Keratinocyte (primary cell): ENCODE data around the gene TAS2R8. TPM values are rescaled to one million over a fixed set of nuclear protein-coding genes. Genes with fewer than 3 reads are reported as not detected.

ENCODE experiments used
- DNase-seq: peaks from one replicate; pipeline ENCODE4 v3.0.0-alpha.2; 2011; ENCODE audit warnings: low read depth, missing footprints, low spot score
- FAIRE-seq: peaks from 2 replicates; lab custom pipeline; 2011; peaks lifted over from hg19 to GRCh38; lab: Jason Lieb, UNC
- H2AFZ ChIP-seq: 2 replicates; pipeline ENCODE4 v1.6.0; 2012; ENCODE audit warnings: low read length, control low read depth, inconsistent platforms; ENCODE audit not compliant: control insufficient read depth
- H3K27ac ChIP-seq: 2 replicates; pipeline ENCODE4 v1.5.1; 2011; ENCODE audit warnings: low read length; ENCODE audit not compliant: control insufficient read depth, insufficient read depth
- H3K27me3 ChIP-seq: 3 replicates; pipeline ENCODE4 v1.6.0; 2011; ENCODE audit warnings: low read length; ENCODE audit not compliant: control insufficient read depth, insufficient read depth; ENCODE audit errors: extremely low read depth
- H3K36me3 ChIP-seq, 2 experiments: 2 replicates in 1 of 2; 3 replicates in 1 of 2; pipeline ENCODE4 v1.5.1; 2011; ENCODE audit warnings: low read length in 2 of 2, mild to moderate bottlenecking in 1 of 2; ENCODE audit not compliant: control insufficient read depth in 2 of 2, insufficient read depth in 2 of 2; ENCODE audit errors: extremely low read depth in 1 of 2
- H3K4me1 ChIP-seq: 3 replicates; pipeline ENCODE4 v1.5.1; 2011; ENCODE audit warnings: low read length; ENCODE audit not compliant: control insufficient read depth, insufficient read depth; ENCODE audit errors: extremely low read depth
- H3K4me2 ChIP-seq: 3 replicates; pipeline ENCODE4 v1.6.0; 2011; ENCODE audit warnings: low read depth, low read length; ENCODE audit not compliant: control insufficient read depth, insufficient read depth; ENCODE audit errors: extremely low read depth
- H3K4me3 ChIP-seq, 3 experiments: fragments of 200-600 bp in 1 of 3; sonication (generic) in 1 of 3; 2 replicates in 2 of 3; 3 replicates in 1 of 3; pipeline ENCODE4 v1.5.1; 2011 to 2016; ENCODE audit warnings: low read length in 3 of 3, mild to moderate bottlenecking in 3 of 3, control low read depth in 2 of 3, inconsistent platforms in 1 of 3, low read depth in 1 of 3, mixed read lengths in 1 of 3, mixed run types in 1 of 3, moderate library complexity in 1 of 3; ENCODE audit not compliant: control insufficient read depth in 2 of 3, insufficient read depth in 2 of 3; ENCODE audit errors: extremely low read depth in 1 of 3
- H3K79me2 ChIP-seq: 2 replicates; pipeline ENCODE4 v1.6.0; 2012; ENCODE audit warnings: low read length; ENCODE audit not compliant: control insufficient read depth, insufficient read depth
- H3K9ac ChIP-seq: 3 replicates; pipeline ENCODE4 v1.6.0; 2011; ENCODE audit warnings: low read length; ENCODE audit not compliant: control insufficient read depth, insufficient read depth; ENCODE audit errors: extremely low read depth
- H3K9me1 ChIP-seq: 3 replicates; pipeline ENCODE4 v1.6.0; 2011; ENCODE audit warnings: low read length; ENCODE audit not compliant: control insufficient read depth, insufficient read depth; ENCODE audit errors: extremely low read depth
- H3K9me3 ChIP-seq: 2 replicates; pipeline ENCODE4 v1.5.1; 2012; ENCODE audit warnings: low read depth, low read length; ENCODE audit not compliant: control insufficient read depth
- H4K20me1 ChIP-seq: 3 replicates; pipeline ENCODE4 v1.6.0; 2011; ENCODE audit warnings: low read length; ENCODE audit not compliant: control insufficient read depth, insufficient read depth; ENCODE audit errors: extremely low read depth
- CTCF ChIP-seq, 3 experiments: IDR thresholded peaks in 1 of 3; conservative IDR thresholded peaks in 1 of 3; optimal IDR thresholded peaks in 1 of 3; 2 replicates in 2 of 3; 3 replicates in 1 of 3; pipeline versions ENCODE3 to v1.5.1; 2011; ENCODE audit warnings: low read length in 3 of 3, mild to moderate bottlenecking in 3 of 3, moderate library complexity in 2 of 3, control low read depth in 1 of 3, inconsistent platforms in 1 of 3; ENCODE audit not compliant: insufficient read depth in 2 of 3; ENCODE audit errors: extremely low read depth in 1 of 3
- EZH2 ChIP-seq: IDR thresholded peaks from one replicate; pipeline ENCODE4 v1.6.1; 2012; ENCODE audit warnings: inconsistent platforms, mild to moderate bottlenecking, low read length, moderate library complexity
- dilution Hi-C: fragments of 300-500 bp; cut with MboI; formaldehyde crosslinking; loops from one replicate; pipeline ENCODE4 v1.7.0; 2020; ENCODE audit warnings: low sequenced_read_pairs; ENCODE audit not compliant: extremely low pct_ligation_motif_present
- polyA plus RNA-seq, 5 experiments: library from polyadenylated mRNA; depleted of rRNA in 3 of 5; stranded (reverse) in 3 of 5; stranded (forward) in 1 of 5; unstranded in 1 of 5; fragments of >200 nt; gene quantifications; 1 replicate in 1 of 5; 2 replicates in 3 of 5; 3 replicates in 1 of 5; pipeline versions ENCODE4 v1.2.1 to v1.2.3, GENCODE V29; 2011 to 2012; ENCODE audit warnings: missing spikeins in 2 of 5, low read depth in 1 of 5, low replicate concordance in 1 of 5

Gene TAS2R8
- polyA plus RNA-seq, 1 donor (not counting 4 experiments of a cell fraction or from before 2014, with no cell fraction given) = not detected

GRCh38 chr12:10779103-10779502 is 28.0 kb downstream of the TAS2R8 start:
- DNase-seq = no peak
- Histone ChIP-seq H3K27ac (no peak overlapping the region), H3K4me1 (no peaks in the 10 kb centered on the region)

GRCh38 chr12:10771132-10771733 is 35.9 kb downstream of the TAS2R8 start:
- no peaks in the 10 kb centered on the region for H3K36me3 ChIP-seq
- peaks cover 41% of the 10 kb centered on the region for H3K27me3 ChIP-seq
- H3K4me2 ChIP-seq = no peak overlapping the region
- no peak overlapping the region for H3K9ac ChIP-seq
- no peak for FAIRE-seq
- no peaks in the 10 kb centered on the region for H3K79me2 ChIP-seq
- H3K4me3 ChIP-seq = no peak overlapping the region
- H3K27ac ChIP-seq = no peak overlapping the region
- no peak overlapping the region for H2AFZ ChIP-seq
- H3K9me3 ChIP-seq = no peaks in the 10 kb centered on the region
- H4K20me1 ChIP-seq = no peaks in the 10 kb centered on the region
- H3K4me1 ChIP-seq = no peaks in the 10 kb centered on the region
- TF ChIP-seq EZH2 (no peak), CTCF (optimal IDR thresholded peaks at IDR 0.05 in 1 of 3, IDR thresholded peaks at IDR 0.05 in 1 of 3, conservative IDR thresholded peaks at IDR 0.05 in 1 of 3; ENCODE audit: extremely low read depth in 1 of 3, insufficient read depth in 2 of 3, low read length in 3 of 3) (peak in 2 of 3 experiments; percentile 41 to 52)
- no peaks in the 10 kb centered on the region for H3K9me1 ChIP-seq
- DNase-seq = no peak
- dilution Hi-C loops = no loop called here

More at GRCh38 chr12:10779103-10779502, 28.0 kb downstream of the TAS2R8 start:
- Histone ChIP-seq H3K4me3 (no peak overlapping the region), H3K27me3 (peaks cover 9% of the 10 kb centered on the region), H4K20me1 (no peaks in the 10 kb centered on the region), H3K9ac (no peak overlapping the region), H2AFZ (no peak overlapping the region), H3K36me3 (no peaks in the 10 kb centered on the region), H3K9me3 (no peaks in the 10 kb centered on the region), H3K4me2 (no peak overlapping the region), H3K9me1 (no peaks in the 10 kb centered on the region), H3K79me2 (no peaks in the 10 kb centered on the region)
- FAIRE-seq = no peak
- dilution Hi-C loops = no loop called here
- TF ChIP-seq EZH2 = no peak
- TF ChIP-seq CTCF (optimal IDR thresholded peaks at IDR 0.05 in 1 of 3, IDR thresholded peaks at IDR 0.05 in 1 of 3, conservative IDR thresholded peaks at IDR 0.05 in 1 of 3; ENCODE audit: extremely low read depth in 1 of 3, insufficient read depth in 2 of 3, low read length in 3 of 3) = no peak
